H1 (cell line): ENCODE results near the gene ALLC. TPM values are rescaled to one million over a fixed set of nuclear protein-coding genes. Genes with fewer than 3 reads are reported as not detected.

Experiments
- BACH1 ChIP-seq: IDR thresholded peaks from 2 replicates; pipeline ENCODE4 v1.6.1; 2012; ENCODE audit warnings: low read length, improper control_type of control experiment
- EZH2 ChIP-seq: fragments of 200-600 bp; sonication (generic); IDR thresholded peaks from 2 replicates; pipeline ENCODE4 v1.7.1; 2012; ENCODE audit warnings: low read depth, mild to moderate bottlenecking, moderate library complexity, low read length, inconsistent platforms; ENCODE audit not compliant: severe bottlenecking
- RBBP5 ChIP-seq: IDR thresholded peaks from 2 replicates; pipeline ENCODE4 v1.7.1; 2012; ENCODE audit warnings: low read depth, mild to moderate bottlenecking, inconsistent platforms, low read length, moderate library complexity, borderline replicate concordance
- RFX5 ChIP-seq: IDR thresholded peaks from 2 replicates; pipeline ENCODE4 v1.6.1; 2011; ENCODE audit warnings: low read depth, low read length, improper control_type of control experiment, borderline replicate concordance
- polyA plus RNA-seq, 7 experiments: library from polyadenylated mRNA; depleted of rRNA in 3 of 7; stranded (reverse) in 5 of 7; unstranded in 2 of 7; fragments of >200 nt in 5 of 7; fragments of 200-250 nt in 2 of 7; gene quantifications; 1 replicate in 5 of 7; 2 replicates in 1 of 7; 4 replicates in 1 of 7; pipeline versions ENCODE4 v1.2.1 to v1.2.3, GENCODE V29; 2011 to 2013; ENCODE audit warnings: missing spikeins in 2 of 7, mixed read lengths in 2 of 7
- total RNA-seq: library from RNA; stranded (reverse); fragmentation: NEBNext Ultra II Directional; extraction: Animal tissue kit (Norgen Biotek cat#: 25700); gene quantifications from 2 replicates; pipeline ENCODE4 v1.2.1, GENCODE V29; 2021

The ALLC gene
- total and polyA plus RNA-seq, 2 of the 8 experiments (the other 6 are each of a cell fraction or from before 2014, with no cell fraction given) = not detected

- no peak for TF ChIP-seq BACH1
- no peak for TF ChIP-seq RFX5
- no peak for TF ChIP-seq EZH2
- TF ChIP-seq RBBP5 = no peak
Observed at GRCh38 chr2:3664925-3665324, 6.9 kb downstream of the ALLC start (continued).
